Measurements from ENCODE around the gene NOL12.
"Not testable (repeated sequence)": the region's sequence is repeated elsewhere in the genome, so short reads cannot be mapped to it uniquely, and the experiment has no call there.

DNA sequence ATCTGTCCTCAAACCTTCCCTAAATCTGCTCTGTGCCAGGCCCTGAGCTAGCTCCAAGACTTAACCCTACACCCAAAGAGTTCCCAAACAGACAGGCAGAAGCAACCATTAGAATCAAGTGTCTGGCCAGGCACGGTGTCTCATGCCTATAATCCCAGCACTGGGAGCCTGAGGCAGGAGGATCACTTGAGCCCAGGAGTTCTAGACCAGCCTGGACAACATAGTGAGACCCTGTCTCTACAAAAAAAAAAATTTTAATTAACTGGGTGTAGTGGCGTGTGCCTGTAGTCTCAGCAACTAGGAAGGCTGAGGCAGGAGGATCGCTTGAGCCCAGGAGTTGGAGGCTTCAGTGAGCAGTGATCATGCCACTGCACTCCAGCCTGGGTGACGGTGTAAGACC, 29.6 kb upstream of the NOL12 start:
- TF ChIP-seq, protein P1, sequence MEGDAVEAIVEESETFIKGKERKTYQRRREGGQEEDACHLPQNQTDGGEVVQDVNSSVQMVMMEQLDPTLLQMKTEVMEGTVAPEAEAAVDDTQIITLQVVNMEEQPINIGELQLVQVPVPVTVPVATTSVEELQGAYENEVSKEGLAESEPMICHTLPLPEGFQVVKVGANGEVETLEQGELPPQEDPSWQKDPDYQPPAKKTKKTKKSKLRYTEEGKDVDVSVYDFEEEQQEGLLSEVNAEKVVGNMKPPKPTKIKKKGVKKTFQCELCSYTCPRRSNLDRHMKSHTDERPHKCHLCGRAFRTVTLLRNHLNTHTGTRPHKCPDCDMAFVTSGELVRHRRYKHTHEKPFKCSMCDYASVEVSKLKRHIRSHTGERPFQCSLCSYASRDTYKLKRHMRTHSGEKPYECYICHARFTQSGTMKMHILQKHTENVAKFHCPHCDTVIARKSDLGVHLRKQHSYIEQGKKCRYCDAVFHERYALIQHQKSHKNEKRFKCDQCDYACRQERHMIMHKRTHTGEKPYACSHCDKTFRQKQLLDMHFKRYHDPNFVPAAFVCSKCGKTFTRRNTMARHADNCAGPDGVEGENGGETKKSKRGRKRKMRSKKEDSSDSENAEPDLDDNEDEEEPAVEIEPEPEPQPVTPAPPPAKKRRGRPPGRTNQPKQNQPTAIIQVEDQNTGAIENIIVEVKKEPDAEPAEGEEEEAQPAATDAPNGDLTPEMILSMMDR (IDR thresholded peaks at IDR 0.05), result not testable (repeated sequence)
- not testable (repeated sequence) for TF ChIP-seq EZH2 (IDR thresholded peaks at IDR 0.05)

All from neural progenitor cell (in vitro differentiated cells).